AG04450 (cell line): Measurements from ENCODE around the gene ITGB2. TPM values are rescaled to one million over a fixed set of nuclear protein-coding genes. Genes with fewer than 3 reads are reported as not detected.
"Not testable (repeated sequence)": the region's sequence is repeated elsewhere in the genome, so short reads cannot be mapped to it uniquely, and the experiment has no call there.

ENCODE experiments used
- CTCF ChIA-PET: fragments of 300-600, 350-600 bp; formaldehyde crosslinking; extraction: SDS; loops from one replicate; lab custom pipeline; 2022; ENCODE audit warnings: antibody characterized with exemption, inconsistent platforms; lab: Charles Lee
- POLR2A ChIA-PET: fragments of 350-600 bp; formaldehyde crosslinking; extraction: SDS; loops from one replicate; lab custom pipeline; 2021; ENCODE audit warnings: antibody characterized with exemption, inconsistent platforms; lab: Yijun Ruan, JAX
- DNase-seq: peaks from one replicate; pipeline ENCODE4 v3.0.0-alpha.2; 2011; ENCODE audit warnings: low read depth, low spot score
- H3K27ac ChIP-seq: one replicate; pipeline ENCODE4 v1.5.1; 2012; ENCODE audit warnings: low read depth, low read length, control low read depth
- H3K27me3 ChIP-seq: one replicate; pipeline ENCODE4 v1.6.0; 2012; ENCODE audit warnings: low read length; ENCODE audit not compliant: control insufficient read depth, insufficient read depth
- H3K4me3 ChIP-seq: 2 replicates; pipeline ENCODE4 v1.5.1; 2011; ENCODE audit warnings: mild to moderate bottlenecking, low read depth, low read length, control low read depth
- H3K9me3 ChIP-seq: 2 replicates; pipeline ENCODE4 v1.5.1; 2012; ENCODE audit warnings: low read length; ENCODE audit not compliant: control insufficient read depth, insufficient read depth
- CTCF ChIP-seq: IDR thresholded peaks from 2 replicates; pipeline ENCODE4 v1.5.1; 2011; ENCODE audit warnings: low read depth, low read length, control low read depth, inconsistent platforms
- polyA plus RNA-seq: library from polyadenylated mRNA; depleted of rRNA; stranded (reverse); fragments of >200 nt; gene quantifications from 2 replicates; pipeline ENCODE4 v1.2.3, GENCODE V29; 2011

The ITGB2 gene
- polyA plus RNA-seq, 1 experiment: 0.04 TPM

- peaks cover 31% of the 10 kb centered on the region for H3K9me3 ChIP-seq
- no peak for DNase-seq
- TF ChIP-seq CTCF: no peak
- POLR2A ChIA-PET: interaction anchor here (0.6 to 1.6 kb wide), 3 partner anchors 11 to 685 kb away, joined by 3 to 6 read pairs (median 6); partner anchors contain the start of gene PTTG1IP
- H3K27me3 ChIP-seq: peaks cover 4% of the 10 kb centered on the region
- H3K4me3 ChIP-seq: no peak overlapping the region
- CTCF ChIA-PET: no interaction called here
- no peak overlapping the region for H3K27ac ChIP-seq
These were observed 36.6 kb downstream of the ITGB2 start for GRCh38 chr21:44884097-44884496.

- no peak for TF ChIP-seq CTCF
- DNase-seq: no peak
- Histone ChIP-seq H3K27ac (no peak overlapping the region), H3K4me3 (no peak overlapping the region), H3K9me3 (peaks cover 29% of the 10 kb centered on the region), H3K27me3 (peaks cover 4% of the 10 kb centered on the region)
- ChIA-PET POLR2A (interaction anchor here (1.6 kb wide), 1 partner anchor 10 kb away, joined by 3 read pairs; the partner anchor contains the start of gene PTTG1IP), CTCF (interaction anchor here (0.7 to 0.9 kb wide), 2 partner anchors 90 to 253 kb away, joined by 3 read pairs; no protein-coding TSS in a partner anchor)
These were observed 37.4 kb downstream of the ITGB2 start for GRCh38 chr21:44883250-44883649.

- H3K27me3 ChIP-seq: no peaks in the 10 kb centered on the region
- no peak overlapping the region for H3K27ac ChIP-seq
- TF ChIP-seq CTCF: no peak
- no peak overlapping the region for H3K4me3 ChIP-seq
- POLR2A ChIA-PET: no interaction called here
- DNase-seq: no peak
- peaks cover 11% of the 10 kb centered on the region for H3K9me3 ChIP-seq
- CTCF ChIA-PET: no interaction called here
These were observed 39.4 kb downstream of the ITGB2 start for GRCh38 chr21:44881198-44881872.

GRCh38 chr21:44880405-44881197 lies 40.1 kb downstream of the ITGB2 start:
- no peaks in the 10 kb centered on the region for H3K27me3 ChIP-seq
- DNase-seq: no peak
- CTCF ChIA-PET: interaction anchor here (0.6 kb wide), 1 partner anchor 13 kb away, joined by 3 read pairs; no protein-coding TSS in a partner anchor
- TF ChIP-seq CTCF: no peak
- no peak overlapping the region for H3K27ac ChIP-seq
- POLR2A ChIA-PET: no interaction called here
- H3K9me3 ChIP-seq: peaks cover 3% of the 10 kb centered on the region
- no peak overlapping the region for H3K4me3 ChIP-seq

- CTCF ChIA-PET: interaction anchor here (1.2 kb wide), 1 partner anchor 53 kb away, joined by 6 read pairs; no protein-coding TSS in a partner anchor
- H3K27ac ChIP-seq, DNase-seq, H3K9me3 ChIP-seq, H3K4me3 ChIP-seq, H3K27me3 ChIP-seq, POLR2A ChIA-PET: not testable (repeated sequence)
These were observed 41.5 kb downstream of the ITGB2 start for GRCh38 chr21:44879238-44879637.
